ENCODE measurements around the gene EVC2.
A peak's percentile ranks its signal among the peaks of the same experiment; 100 is the strongest.

EVC2 gene

DNA sequence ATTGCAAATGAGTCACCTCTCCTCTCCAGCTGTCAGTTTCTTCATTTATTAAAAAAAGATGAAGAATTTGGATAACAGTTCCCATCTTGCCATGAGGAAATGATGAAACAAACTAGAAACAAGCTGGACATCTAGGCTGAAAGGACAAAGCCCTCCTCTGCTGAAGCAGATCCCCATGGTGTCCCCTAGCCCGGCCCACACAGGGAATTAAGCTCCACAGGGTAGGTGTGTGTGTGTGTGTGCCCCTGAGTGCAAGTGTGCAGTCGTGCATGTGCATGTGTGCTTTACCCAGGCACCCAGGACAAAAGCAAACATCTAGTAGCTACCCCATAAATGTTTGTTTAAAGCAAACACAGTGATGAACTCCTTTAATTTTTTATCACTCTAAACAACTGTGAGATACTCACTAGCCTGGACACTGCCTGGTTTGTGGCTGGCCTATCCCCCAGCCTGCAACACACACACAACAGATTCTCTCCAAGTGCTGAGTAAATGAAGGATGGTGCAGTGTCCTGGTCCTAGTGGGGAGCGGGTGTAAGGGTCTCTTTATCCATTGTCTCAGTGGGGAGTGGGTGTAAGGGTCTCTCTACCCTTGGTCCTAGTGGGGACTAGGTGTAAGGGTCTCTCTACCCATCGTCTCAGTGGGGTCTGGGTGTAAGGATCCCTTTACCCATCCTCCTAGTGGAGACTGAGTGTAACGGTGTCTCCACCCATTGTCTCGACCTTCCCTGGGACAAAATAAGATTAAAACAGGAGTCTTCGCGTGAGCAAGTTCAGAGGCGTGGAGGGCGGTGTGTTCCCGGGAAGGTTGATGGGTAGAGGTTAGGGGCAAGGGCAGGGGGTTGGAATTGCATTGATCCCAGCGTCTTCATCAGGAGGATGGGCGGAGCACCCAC, 2.0 kb upstream of the EVC2 start:
- H3K4me1 Mint-ChIP-seq = peaks cover 49% of the 10 kb centered on the region

DNA sequence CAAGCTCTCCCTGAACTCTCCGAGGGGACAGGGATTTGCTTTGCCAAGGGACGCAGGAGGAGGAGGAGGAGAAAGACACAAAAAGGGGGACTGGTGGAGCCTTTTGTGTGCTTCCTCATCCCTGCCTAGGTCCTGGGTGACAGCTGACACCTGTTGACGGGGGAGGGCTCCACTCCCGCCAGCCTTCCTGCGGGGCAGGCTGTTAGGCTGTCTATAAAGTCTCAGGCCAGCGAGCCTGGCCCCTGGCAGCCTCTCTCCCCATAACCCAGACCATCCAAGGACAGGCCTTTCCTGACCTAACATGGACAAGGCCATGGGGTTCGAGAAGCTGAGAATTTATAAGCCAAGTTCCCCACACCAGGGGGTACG, 832 bp upstream of the EVC2 start:
- Mint-ChIP-seq H3K36me3 (ENCODE audit: low read depth) (peaks cover 30% of the 10 kb centered on the region), H3K9me3 (peaks cover 5% of the 10 kb centered on the region), H3K27me3 (ENCODE audit: low read depth) (no peaks in the 10 kb centered on the region), H3K27ac (peak overlapping the region; percentile 80 to 91 (median 91)), H3K4me3 (peak overlapping the region; percentile 81 to 93 (median 91)), H3K4me1 (peaks cover 49% of the 10 kb centered on the region)
- no peak for TF ChIP-seq CTCF (IDR thresholded peaks at IDR 0.05; ENCODE audit: unreplicated experiment in 3 of 3)

More for the DNA sequence above, 2.0 kb upstream of the EVC2 start:
- Mint-ChIP-seq H3K36me3 (ENCODE audit: low read depth) (peaks cover 30% of the 10 kb centered on the region), H3K27me3 (ENCODE audit: low read depth) (no peaks in the 10 kb centered on the region), H3K4me3 (peak overlapping the region; percentile 87 to 93 (median 91)), H3K27ac (peak overlapping the region; percentile 86 to 94 (median 91)), H3K9me3 (peaks cover 11% of the 10 kb centered on the region)
- peak; percentile 25 to 39 (median 36) for TF ChIP-seq CTCF (IDR thresholded peaks at IDR 0.05; ENCODE audit: unreplicated experiment in 3 of 3)

GRCh38 chr4:5707778-5708448, 446 bp downstream of the EVC2 start:
- Mint-ChIP-seq H3K4me1 (peaks cover 45% of the 10 kb centered on the region), H3K4me3 (peak overlapping the region; percentile 83 to 88 (median 85)), H3K27me3 (ENCODE audit: low read depth) (no peaks in the 10 kb centered on the region), H3K9me3 (peaks cover 9% of the 10 kb centered on the region), H3K36me3 (ENCODE audit: low read depth) (peaks cover 37% of the 10 kb centered on the region), H3K27ac (peak overlapping the region; percentile 71 to 76 (median 71))
- no peak for TF ChIP-seq CTCF (IDR thresholded peaks at IDR 0.05; ENCODE audit: unreplicated experiment in 3 of 3)

DNA sequence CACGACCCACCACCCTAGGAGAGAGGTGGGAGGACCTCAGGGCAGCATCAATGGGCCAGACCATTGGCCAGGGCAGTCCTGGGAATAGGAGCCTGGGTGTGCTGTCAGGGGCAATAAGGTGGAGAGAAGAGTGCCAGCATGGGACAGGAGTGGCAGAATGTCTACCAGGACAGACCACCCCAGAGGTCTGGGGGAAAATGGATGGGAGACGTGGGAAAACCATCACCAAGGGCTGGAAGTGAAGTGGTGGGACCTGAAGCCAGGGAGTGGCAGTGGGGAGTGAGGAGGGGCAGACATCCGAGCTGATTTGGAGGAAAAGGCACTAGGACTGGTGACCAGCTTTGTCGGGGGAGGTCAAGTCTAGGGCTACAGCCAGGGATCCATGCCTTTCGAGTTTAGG, 993 bp downstream of the EVC2 start:
- Mint-ChIP-seq H3K27me3 (ENCODE audit: low read depth) (no peaks in the 10 kb centered on the region), H3K4me3 (peak overlapping the region; percentile 83 to 88 (median 85)), H3K36me3 (ENCODE audit: low read depth) (peaks cover 37% of the 10 kb centered on the region), H3K9me3 (peaks cover 9% of the 10 kb centered on the region), H3K27ac (peak overlapping the region; percentile 71 to 76 (median 71)), H3K4me1 (peaks cover 39% of the 10 kb centered on the region)
- no peak for TF ChIP-seq CTCF (IDR thresholded peaks at IDR 0.05; ENCODE audit: unreplicated experiment in 3 of 3)

DNA sequence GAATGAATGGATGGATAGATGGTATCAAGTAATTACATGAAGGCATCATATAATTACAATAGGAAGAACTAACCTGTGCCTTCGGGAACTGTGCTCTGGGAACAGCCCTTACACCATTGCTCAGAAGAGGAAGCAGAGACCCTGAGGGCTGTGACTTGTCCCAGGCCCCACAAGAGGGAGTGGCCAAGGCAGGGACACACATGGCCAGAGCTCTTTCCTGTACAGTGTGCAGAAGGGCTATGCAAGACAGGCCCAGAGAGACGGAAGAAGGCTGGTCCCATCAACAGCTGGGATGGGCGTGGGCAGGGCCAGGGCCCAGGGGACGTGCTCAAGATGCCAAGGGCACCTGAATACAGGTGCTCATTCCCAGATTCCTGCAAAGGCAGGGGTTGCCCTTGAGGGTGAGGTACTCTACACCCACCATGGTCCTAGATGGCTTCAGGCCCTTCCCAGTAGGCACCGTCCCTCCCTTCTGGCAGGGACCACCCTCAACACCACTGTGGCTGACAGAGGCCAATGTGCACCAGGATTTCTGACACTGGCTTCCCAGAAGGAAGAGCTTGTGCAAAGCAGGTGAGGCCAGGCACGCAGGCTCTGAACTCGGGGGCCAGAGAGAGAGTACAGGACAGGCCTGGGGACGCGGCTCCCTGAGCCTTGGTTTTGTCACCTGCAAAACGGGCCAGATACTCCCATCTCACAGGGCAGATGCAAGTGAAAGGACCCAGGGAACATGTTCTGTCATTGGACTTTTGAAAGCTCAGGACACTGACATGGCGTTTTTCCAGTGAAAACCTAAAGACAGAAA, 1.7 kb downstream of the EVC2 start:
- Mint-ChIP-seq H3K4me1 (peaks cover 33% of the 10 kb centered on the region), H3K27me3 (ENCODE audit: low read depth) (no peaks in the 10 kb centered on the region), H3K4me3 (peak overlapping the region; percentile 83 to 88 (median 85)), H3K27ac (peak overlapping the region; percentile 71 to 76 (median 71)), H3K9me3 (peaks cover 9% of the 10 kb centered on the region), H3K36me3 (ENCODE audit: low read depth) (peaks cover 42% of the 10 kb centered on the region)
- no peak for TF ChIP-seq CTCF (IDR thresholded peaks at IDR 0.05; ENCODE audit: unreplicated experiment in 3 of 3)

Data from nephron (organoid).